Peyer's patch (tissue), 4 donors: Measurements from ENCODE around the gene PLLP. TPM values are rescaled to one million over a fixed set of nuclear protein-coding genes. Genes with fewer than 3 reads are reported as not detected.

Experiments used
- DNase-seq, 3 donors: peaks; one replicate each; pipeline ENCODE4 v3.0.0-alpha.2; 2017 to 2019
- H3K27ac ChIP-seq, 4 donors: fragments of 200-600 bp; sonication (generic); one replicate each; pipeline ENCODE4 v1.5.1; 2016 to 2019
- H3K27me3 ChIP-seq, 2 donors: fragments of 200-600 bp; sonication (generic); one replicate each; pipeline ENCODE4 v1.5.1; 2019
- H3K36me3 ChIP-seq, 3 donors: fragments of 200-600 bp; sonication (generic); one replicate each; pipeline ENCODE4 v1.5.1; 2016 to 2019
- H3K4me1 ChIP-seq, 4 donors: fragments of 200-600 bp; sonication (generic); one replicate each; pipeline ENCODE4 v1.5.1; 2016 to 2019
- H3K4me3 ChIP-seq, 4 donors: fragments of 200-600 bp; sonication (generic); 1 replicate in 3 of 4; 2 replicates in 1 of 4; pipeline ENCODE4 v1.5.1; 2016 to 2019; ENCODE audit warnings: mild to moderate bottlenecking in 1 of 4
- H3K9me3 ChIP-seq, 4 donors: fragments of 200-600 bp; sonication (generic); one replicate each; pipeline ENCODE4 v1.5.1; 2016 to 2019; ENCODE audit warnings: mild to moderate bottlenecking in 1 of 4
- CTCF ChIP-seq, 6 experiments: fragments of 450-650 bp in 4 of 6; fragments of 200-600 bp in 2 of 6; sonication (generic) in 1 of 6; IDR thresholded peaks; one replicate each; pipeline ENCODE4 v1.5.1; 2017 to 2019; ENCODE audit warnings: antibody characterized with exemption in 6 of 6, mild to moderate bottlenecking in 3 of 6, moderate library complexity in 1 of 6
- POLR2A ChIP-seq, 2 donors: fragments of 450-650 bp; IDR thresholded peaks; one replicate each; pipeline ENCODE4 v1.5.1; 2017; ENCODE audit warnings: antibody characterized with exemption in 2 of 2, mild to moderate bottlenecking in 2 of 2, moderate library complexity in 2 of 2
- total RNA-seq, 4 donors: library from RNA; depleted of rRNA; stranded (reverse); fragments of >200 nt; gene quantifications; one replicate each; pipeline ENCODE4 v1.1.0, GENCODE V29; 2016

Gene PLLP
- total RNA-seq, 4 donors from 2014 or later = 1.7 to 152 (median 126) TPM

DNA sequence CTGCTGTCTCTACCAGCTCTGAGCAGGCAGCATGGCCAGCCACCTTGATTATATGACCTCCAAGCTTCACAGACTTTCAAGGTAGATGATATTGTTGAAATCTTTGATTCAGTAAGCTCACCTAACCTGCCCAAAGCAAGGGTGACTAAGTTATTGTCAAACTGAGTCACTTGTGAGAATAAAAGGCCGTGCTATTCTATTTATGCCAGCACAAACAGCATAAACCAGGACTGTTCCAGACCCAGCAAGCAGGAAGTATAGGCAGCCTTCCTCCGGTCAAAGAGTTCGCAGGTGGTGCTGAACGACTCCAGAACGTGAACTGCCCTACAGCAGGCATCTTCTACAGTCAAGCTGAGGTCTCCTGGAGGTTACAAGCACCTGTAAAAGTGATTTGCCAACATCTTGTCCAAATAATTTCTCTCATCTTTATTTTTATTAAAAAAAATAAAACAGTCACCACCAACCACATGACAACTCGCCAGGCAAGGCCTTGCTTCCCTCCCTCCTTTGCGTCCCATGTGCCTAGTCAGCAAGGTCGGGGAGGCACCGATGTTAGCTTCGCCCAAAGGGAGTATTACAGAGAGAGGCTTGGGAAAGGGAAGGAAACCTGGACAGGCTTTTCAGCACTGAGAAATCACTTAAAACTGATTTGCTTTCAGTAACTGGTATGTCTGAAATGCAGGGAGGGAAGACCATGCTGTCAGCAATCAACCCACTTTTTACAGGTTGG is 28.6 kb downstream of the PLLP start:
- DNase-seq = peak in 1 of 3 donors; percentile 33
- Histone ChIP-seq H3K9me3 (no peaks in the 10 kb centered on the region), H3K27me3 (no peaks in the 10 kb centered on the region), H3K27ac (no peak overlapping the region), H3K4me1 (peaks cover 0 to 9% (median 3%) of the 10 kb centered on the region in 4 donors), H3K4me3 (no peak overlapping the region), H3K36me3 (peaks cover 0 to 77% (median 0%) of the 10 kb centered on the region in 3 donors)
- TF ChIP-seq CTCF (IDR thresholded peaks at IDR 0.05) (no peak), POLR2A (IDR thresholded peaks at IDR 0.05) (no peak)

- Histone ChIP-seq H3K27ac (no peak overlapping the region), H3K4me3 (no peak overlapping the region), H3K36me3 (peaks cover 0 to 96% (median 0%) of the 10 kb centered on the region in 3 donors), H3K4me1 (peaks cover 0 to 9% (median 2%) of the 10 kb centered on the region in 4 donors), H3K9me3 (no peaks in the 10 kb centered on the region), H3K27me3 (no peaks in the 10 kb centered on the region)
- no peak for DNase-seq
- TF ChIP-seq CTCF (IDR thresholded peaks at IDR 0.05) (no peak), POLR2A (IDR thresholded peaks at IDR 0.05) (no peak)
Measured at GRCh38 chr16:57253466-57253865, 31.0 kb downstream of the PLLP start.

DNA sequence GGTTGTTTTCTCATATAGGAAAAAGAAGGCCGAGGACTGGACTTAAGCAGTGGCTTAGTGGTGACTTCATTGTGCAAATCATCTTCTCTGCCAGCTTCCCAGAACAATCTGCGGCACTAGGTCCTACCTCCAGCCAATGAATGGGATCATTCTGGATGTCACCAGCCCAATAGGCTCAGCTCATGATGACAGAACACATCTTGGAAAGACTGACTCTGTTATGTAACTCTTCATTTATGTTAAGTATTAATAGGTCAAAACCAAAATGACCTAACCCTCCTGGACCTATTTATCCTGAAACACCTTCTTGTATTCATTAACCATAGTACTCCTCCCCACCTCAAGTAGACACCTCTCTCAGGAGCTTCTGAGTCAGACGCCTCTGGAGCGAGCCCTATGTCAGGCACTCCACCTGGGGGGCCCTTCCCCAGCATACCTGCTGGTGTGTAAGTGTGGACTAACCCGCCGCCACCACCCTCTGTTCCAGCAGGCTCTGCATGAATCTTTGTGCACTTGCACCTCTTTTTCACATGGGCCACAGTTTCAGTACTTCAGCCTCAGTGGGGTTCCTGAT is 32.2 kb downstream of the PLLP start:
- Histone ChIP-seq H3K36me3 (peaks cover 0 to 94% (median 0%) of the 10 kb centered on the region in 3 donors), H3K27ac (no peak overlapping the region), H3K9me3 (no peaks in the 10 kb centered on the region), H3K4me1 (peaks cover 0 to 9% (median 2%) of the 10 kb centered on the region in 4 donors), H3K4me3 (no peak overlapping the region), H3K27me3 (no peaks in the 10 kb centered on the region)
- no peak for DNase-seq
- TF ChIP-seq CTCF (IDR thresholded peaks at IDR 0.05) (no peak), POLR2A (IDR thresholded peaks at IDR 0.05) (peak in 1 of 2 donors; percentile 45)

- H3K27me3 ChIP-seq = no peaks in the 10 kb centered on the region
- no peak overlapping the region for H3K4me3 ChIP-seq
- H3K36me3 ChIP-seq = peaks cover 0 to 92% (median 0%) of the 10 kb centered on the region in 3 donors
- no peak for TF ChIP-seq POLR2A (IDR thresholded peaks at IDR 0.05)
- no peak for TF ChIP-seq CTCF (IDR thresholded peaks at IDR 0.05)
- no peaks in the 10 kb centered on the region for H3K9me3 ChIP-seq
- no peak for DNase-seq
- no peak overlapping the region for H3K27ac ChIP-seq
- peaks cover 0 to 12% (median 2%) of the 10 kb centered on the region in 4 donors for H3K4me1 ChIP-seq
Measured at GRCh38 chr16:57251352-57251751, 33.1 kb downstream of the PLLP start.

DNA sequence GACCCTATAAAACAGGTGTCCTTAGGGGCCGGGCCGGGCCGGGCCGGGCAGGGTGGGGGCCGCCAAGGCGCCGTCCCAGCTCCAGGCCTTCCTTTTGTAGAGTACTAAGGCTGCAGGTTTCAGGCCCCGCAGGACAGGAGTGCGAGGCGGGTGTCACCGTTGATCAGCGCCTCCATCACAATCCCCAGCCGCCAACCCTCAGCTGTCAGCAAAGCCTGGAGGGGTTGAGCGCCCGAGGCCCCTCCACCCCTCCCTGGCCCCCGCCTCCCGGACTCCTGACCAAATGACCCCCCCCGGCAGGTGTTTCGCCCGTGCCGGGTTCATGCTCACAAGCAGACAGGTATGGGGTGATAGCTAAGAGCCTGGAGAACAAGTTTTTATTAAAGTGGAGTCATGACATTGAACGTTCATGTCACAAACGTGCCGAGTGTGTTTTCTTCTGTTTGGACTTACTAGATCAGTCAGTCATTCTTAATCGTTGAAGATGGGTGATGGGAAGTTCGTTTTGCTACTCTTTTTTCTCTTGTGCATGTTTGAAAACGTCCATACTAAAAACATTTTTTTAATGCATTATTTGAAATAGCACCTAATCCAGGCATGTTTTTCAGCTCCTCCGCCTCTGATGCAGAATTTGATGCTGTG is 38.9 kb downstream of the PLLP start:
- DNase-seq = peak in 1 of 3 donors; percentile 38
- TF ChIP-seq POLR2A (IDR thresholded peaks at IDR 0.05) = no peak
- no peak for TF ChIP-seq CTCF (IDR thresholded peaks at IDR 0.05)

More for the DNA sequence above, 38.9 kb downstream of the PLLP start:
- peaks cover 0 to 9% (median 0%) of the 10 kb centered on the region in 4 donors for H3K4me1 ChIP-seq
- H3K9me3 ChIP-seq = no peaks in the 10 kb centered on the region
- H3K27me3 ChIP-seq = no peaks in the 10 kb centered on the region
- peak overlapping the region; percentile 69 to 90 (median 74) for H3K4me3 ChIP-seq
- peak overlapping the region; percentile 87 to 95 (median 88) for H3K27ac ChIP-seq
- peaks cover 0 to 37% (median 0%) of the 10 kb centered on the region in 3 donors for H3K36me3 ChIP-seq
